22Rv1 (cell line): ENCODE data around the gene SLC1A3.

Experiments
- ZFX ChIP-seq: fragments of 450-650 bp; IDR thresholded peaks from 2 replicates; pipeline ENCODE4 v1.6.1; 2017; ENCODE audit warnings: antibody characterized with exemption, borderline replicate concordance
- TF ChIP-seq, protein P1 (sequence below): fragments of 450-650 bp; IDR thresholded peaks from 2 replicates; pipeline ENCODE4 v1.5.1; 2017; ENCODE audit warnings: mild to moderate bottlenecking

- TF ChIP-seq, protein P1, sequence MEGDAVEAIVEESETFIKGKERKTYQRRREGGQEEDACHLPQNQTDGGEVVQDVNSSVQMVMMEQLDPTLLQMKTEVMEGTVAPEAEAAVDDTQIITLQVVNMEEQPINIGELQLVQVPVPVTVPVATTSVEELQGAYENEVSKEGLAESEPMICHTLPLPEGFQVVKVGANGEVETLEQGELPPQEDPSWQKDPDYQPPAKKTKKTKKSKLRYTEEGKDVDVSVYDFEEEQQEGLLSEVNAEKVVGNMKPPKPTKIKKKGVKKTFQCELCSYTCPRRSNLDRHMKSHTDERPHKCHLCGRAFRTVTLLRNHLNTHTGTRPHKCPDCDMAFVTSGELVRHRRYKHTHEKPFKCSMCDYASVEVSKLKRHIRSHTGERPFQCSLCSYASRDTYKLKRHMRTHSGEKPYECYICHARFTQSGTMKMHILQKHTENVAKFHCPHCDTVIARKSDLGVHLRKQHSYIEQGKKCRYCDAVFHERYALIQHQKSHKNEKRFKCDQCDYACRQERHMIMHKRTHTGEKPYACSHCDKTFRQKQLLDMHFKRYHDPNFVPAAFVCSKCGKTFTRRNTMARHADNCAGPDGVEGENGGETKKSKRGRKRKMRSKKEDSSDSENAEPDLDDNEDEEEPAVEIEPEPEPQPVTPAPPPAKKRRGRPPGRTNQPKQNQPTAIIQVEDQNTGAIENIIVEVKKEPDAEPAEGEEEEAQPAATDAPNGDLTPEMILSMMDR: no peak
- TF ChIP-seq ZFX: no peak
Measured at GRCh38 chr5:36660397-36661049, 54.1 kb downstream of the SLC1A3 start.
